ENCODE data around the gene SRP72.
A peak's percentile ranks its signal among the peaks of the same experiment; 100 is the strongest.

Gene SRP72

GRCh38 chr4:56465599-56466295 lies 1.7 kb upstream of the SRP72 start:
- TF ChIP-seq CTCF (conservative IDR thresholded peaks at IDR 0.05; ENCODE audit: low read length), result no peak
- peak overlapping the region; percentile 62 for H3K4me3 ChIP-seq (ENCODE audit: low read length)
- DNase-seq (ENCODE audit: low read depth), result peak; percentile 42

GRCh38 chr4:56466296-56466761 lies 1.1 kb upstream of the SRP72 start:
- peak overlapping the region; percentile 62 for H3K4me3 ChIP-seq (ENCODE audit: low read length)

GRCh38 chr4:56466910-56467283 lies 520 bp upstream of the SRP72 start:
- no peak for TF ChIP-seq CTCF (conservative IDR thresholded peaks at IDR 0.05; ENCODE audit: low read length)
- no peak for DNase-seq (ENCODE audit: low read depth)
- peak overlapping the region; percentile 62 for H3K4me3 ChIP-seq (ENCODE audit: low read length)

More at GRCh38 chr4:56466296-56466761, 1.1 kb upstream of the SRP72 start:
- peak; percentile 82 for DNase-seq (ENCODE audit: low read depth)

- no peak for TF ChIP-seq CTCF (conservative IDR thresholded peaks at IDR 0.05; ENCODE audit: low read length)
- no peak for DNase-seq (ENCODE audit: low read depth)
- H3K4me3 ChIP-seq (ENCODE audit: low read length), result peak overlapping the region; percentile 62
Observed at GRCh38 chr4:56468097-56468422, 643 bp downstream of the SRP72 start.

- no peak overlapping the region for H3K4me3 ChIP-seq (ENCODE audit: low read length)
- TF ChIP-seq CTCF (conservative IDR thresholded peaks at IDR 0.05; ENCODE audit: low read length), result no peak
- DNase-seq (ENCODE audit: low read depth), result no peak
Observed at GRCh38 chr4:56469489-56470210, 2.2 kb downstream of the SRP72 start.

- H3K4me3 ChIP-seq (ENCODE audit: low read length), result no peak overlapping the region
- no peak for DNase-seq (ENCODE audit: low read depth)
- no peak for TF ChIP-seq CTCF (conservative IDR thresholded peaks at IDR 0.05; ENCODE audit: low read length)
Observed at GRCh38 chr4:56475917-56476316, 8.5 kb downstream of the SRP72 start.

- TF ChIP-seq CTCF (conservative IDR thresholded peaks at IDR 0.05; ENCODE audit: low read length), result no peak
- DNase-seq (ENCODE audit: low read depth), result no peak
- no peak overlapping the region for H3K4me3 ChIP-seq (ENCODE audit: low read length)
Observed at GRCh38 chr4:56477192-56477702, 9.8 kb downstream of the SRP72 start.

Data from AG10803 (cell line).